MM.1S (cell line): ENCODE results near the gene CSRP1.
A peak's percentile ranks its signal among the peaks of the same experiment; 100 is the strongest.

ENCODE experiments used
- DNase-seq: peaks from one replicate; pipeline ENCODE4 v3.0.0-alpha.2; 2015
- H2AFZ ChIP-seq: fragments of 300-600 bp; sonication (generic); 2 replicates; pipeline ENCODE4 v1.6.0; 2016; ENCODE audit warnings: antibody characterized with exemption, low read length
- H3F3A ChIP-seq: fragments of 300-600 bp; sonication (generic); 2 replicates; pipeline ENCODE4 v1.6.1; 2016; ENCODE audit warnings: mild to moderate bottlenecking, antibody characterized with exemption, low read length, moderate library complexity, mixed read lengths; ENCODE audit not compliant: insufficient read depth
- H3K27ac ChIP-seq: fragments of 300-600 bp; sonication (generic); 2 replicates; pipeline ENCODE4 v1.5.1; 2016; ENCODE audit warnings: mild to moderate bottlenecking, low read length
- H3K27me3 ChIP-seq: fragments of 300-600 bp; sonication (generic); replicated peaks from 2 replicates; pipeline ENCODE4 v1.6.0; 2016; ENCODE audit warnings: low read length; ENCODE audit not compliant: insufficient read depth
- H3K36me3 ChIP-seq: fragments of 300-600 bp; sonication (generic); replicated peaks from 2 replicates; pipeline ENCODE4 v1.6.1; 2016; ENCODE audit warnings: mild to moderate bottlenecking, low read length, mixed read lengths; ENCODE audit not compliant: insufficient read depth
- H3K4me1 ChIP-seq: fragments of 300-600 bp; sonication (generic); 2 replicates; pipeline ENCODE4 v1.6.1; 2016; ENCODE audit warnings: low read length, mixed read lengths
- H3K4me2 ChIP-seq: fragments of 300-600 bp; sonication (generic); 2 replicates; pipeline ENCODE4 v1.6.0; 2016; ENCODE audit warnings: low read depth, low read length
- H3K4me3 ChIP-seq: fragments of 300-600 bp; sonication (generic); 2 replicates; pipeline ENCODE4 v1.5.1; 2016; ENCODE audit warnings: low read length, mixed read lengths
- H3K79me2 ChIP-seq: fragments of 300-600 bp; sonication (generic); 2 replicates; pipeline ENCODE4 v1.6.1; 2016; ENCODE audit warnings: mixed run types, low read length, mixed read lengths
- H3K9ac ChIP-seq: fragments of 300-600 bp; sonication (generic); 2 replicates; pipeline ENCODE4 v1.6.1; 2016; ENCODE audit warnings: low read length, mixed read lengths
- H3K9me2 ChIP-seq: fragments of 300-600 bp; sonication (generic); replicated peaks from 2 replicates; pipeline ENCODE4 v1.6.1; 2016; ENCODE audit warnings: mild to moderate bottlenecking, low read length, mixed read lengths; ENCODE audit not compliant: insufficient read depth
- H3K9me3 ChIP-seq: fragments of 300-600 bp; sonication (generic); replicated peaks from 2 replicates; pipeline ENCODE4 v1.6.1; 2016; ENCODE audit warnings: mild to moderate bottlenecking, low read length, mixed read lengths; ENCODE audit not compliant: insufficient read depth
- H4K20me1 ChIP-seq: fragments of 300-600 bp; sonication (generic); 2 replicates; pipeline ENCODE4 v1.6.1; 2016; ENCODE audit warnings: mild to moderate bottlenecking, low read length, moderate library complexity, mixed read lengths; ENCODE audit not compliant: insufficient read depth
- CTCF ChIP-seq: fragments of 300-600 bp; sonication (generic); IDR thresholded peaks from 2 replicates; pipeline ENCODE4 v1.5.1; 2016; ENCODE audit warnings: antibody characterized with exemption, low read length, mixed read lengths
- EZH2 ChIP-seq: fragments of 300-600 bp; sonication (generic); optimal IDR thresholded peaks from 2 replicates; pipeline ENCODE3; 2017; ENCODE audit warnings: low read depth, mild to moderate bottlenecking, antibody characterized with exemption, low read length, mixed read lengths
- EZH2phosphoT487 ChIP-seq: fragments of 300-600 bp; sonication (generic); IDR thresholded peaks from 2 replicates; pipeline ENCODE4 v1.6.1; 2018; ENCODE audit warnings: antibody characterized with exemption, low read length

Gene CSRP1

DNA sequence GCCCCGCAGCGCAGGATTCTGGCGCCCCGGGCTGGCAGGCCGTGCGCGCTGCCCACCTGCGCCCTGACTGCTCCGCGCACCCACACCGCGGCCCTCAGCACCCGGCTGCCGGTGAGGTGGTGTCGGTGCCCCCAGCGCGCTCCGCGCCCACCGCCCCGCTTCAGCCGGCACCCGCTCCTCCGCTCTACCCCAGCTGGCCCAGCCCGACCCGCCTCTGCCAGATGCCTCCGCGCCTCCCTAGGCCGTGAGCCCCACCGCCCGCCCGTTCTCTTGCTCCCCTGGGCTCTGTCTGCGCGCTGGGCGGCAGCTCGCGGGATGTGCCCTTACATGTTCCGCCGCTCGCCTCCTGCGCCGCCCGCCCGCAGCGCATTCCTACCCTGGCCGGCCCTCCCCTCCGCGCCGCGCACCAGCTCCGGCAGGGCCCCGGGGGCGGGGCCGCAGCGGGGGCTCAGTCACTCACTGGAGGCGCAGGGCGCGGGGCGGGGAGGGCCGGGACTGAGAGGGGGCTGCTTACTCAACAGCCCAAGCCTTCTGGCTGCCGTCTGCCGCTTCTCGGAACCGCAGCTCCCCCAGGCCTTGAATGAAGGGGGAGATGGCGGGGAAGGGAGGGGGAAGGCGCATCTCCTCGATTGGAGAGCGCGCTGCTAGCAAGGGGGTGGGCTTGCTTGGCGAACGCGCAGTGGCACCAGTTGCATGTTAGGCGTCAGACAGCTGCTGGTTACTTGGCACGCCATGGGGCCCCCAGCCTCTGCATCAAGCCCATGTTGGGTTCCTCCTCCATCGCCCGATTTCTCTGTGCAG is 37.9 kb downstream of the CSRP1 start, which contains the start of gene PHLDA3:
PHLDA3 (minus strand) TSS at position 345 of the 801 bp plus-strand sequence. CDS start 402 bp downstream, outside the sequence.
- Histone ChIP-seq H3K4me3 (peak within 1 kb of the TSS; percentile 64), H3K9me3 (no peaks in the 10 kb centered on the region), H4K20me1 (no peaks in the 10 kb centered on the region), H3K27ac (no peak within 1 kb of the TSS), H3K4me2 (peak within 1 kb of the TSS; percentile 86), H3K9me2 (no peaks in the 10 kb centered on the region), H3K9ac (no peak within 1 kb of the TSS), H3K4me1 (no peaks in the 10 kb centered on the region), H3K79me2 (no peaks in the 10 kb centered on the region), H2AFZ (peak within 1 kb of the TSS; percentile 64), H3F3A (no peaks in the 10 kb centered on the region), H3K27me3 (peaks cover 38% of the 10 kb centered on the region), H3K36me3 (no peaks in the 10 kb centered on the region)
- DNase-seq, result peak; percentile 67
- TF ChIP-seq CTCF (no peak), EZH2phosphoT487 (no peak), EZH2 (no peak)

DNA sequence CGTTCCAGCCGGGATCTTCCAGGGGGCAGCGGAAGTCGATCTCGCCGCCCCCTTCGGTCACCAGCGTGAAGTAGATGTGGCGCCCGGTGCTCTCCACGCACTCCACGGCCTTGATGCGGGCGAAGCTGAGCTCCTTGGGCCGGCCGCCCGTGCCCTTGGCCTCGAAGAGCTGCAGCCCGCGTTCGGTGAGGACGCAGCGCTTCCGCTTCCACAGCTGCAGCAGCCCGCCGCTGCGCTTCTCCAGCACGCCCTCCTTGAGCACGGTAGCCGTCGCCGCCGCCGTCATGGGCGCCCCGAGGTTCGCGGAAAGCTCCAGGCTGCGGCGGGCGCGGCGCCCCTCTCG is 38.5 kb downstream of the CSRP1 start:
- DNase-seq, result peak; percentile 59
- Histone ChIP-seq H3K36me3 (no peaks in the 10 kb centered on the region), H3K4me2 (peak overlapping the region; percentile 86), H4K20me1 (no peaks in the 10 kb centered on the region), H3K9me3 (no peaks in the 10 kb centered on the region), H2AFZ (peak overlapping the region; percentile 5; the same call in 1 of the 2 replicates), H3K9ac (no peak overlapping the region), H3K4me1 (no peaks in the 10 kb centered on the region), H3K27me3 (peaks cover 38% of the 10 kb centered on the region), H3K27ac (no peak overlapping the region), H3K79me2 (no peaks in the 10 kb centered on the region), H3K9me2 (no peaks in the 10 kb centered on the region), H3F3A (no peaks in the 10 kb centered on the region), H3K4me3 (peak overlapping the region; percentile 64)
- no peak for TF ChIP-seq EZH2phosphoT487

- no peaks in the 10 kb centered on the region for H4K20me1 ChIP-seq
- no peak overlapping the region for H2AFZ ChIP-seq
- no peaks in the 10 kb centered on the region for H3F3A ChIP-seq
- H3K36me3 ChIP-seq, result no peaks in the 10 kb centered on the region
- no peak overlapping the region for H3K9ac ChIP-seq
- no peak overlapping the region for H3K4me2 ChIP-seq
- H3K9me3 ChIP-seq, result no peaks in the 10 kb centered on the region
- TF ChIP-seq EZH2phosphoT487, result no peak
- TF ChIP-seq CTCF, result no peak
- TF ChIP-seq EZH2, result no peak
- H3K27me3 ChIP-seq, result peaks cover 30% of the 10 kb centered on the region
- DNase-seq, result no peak
- no peak overlapping the region for H3K27ac ChIP-seq
- H3K79me2 ChIP-seq, result no peaks in the 10 kb centered on the region
- no peak overlapping the region for H3K4me3 ChIP-seq
- no peaks in the 10 kb centered on the region for H3K4me1 ChIP-seq
- no peaks in the 10 kb centered on the region for H3K9me2 ChIP-seq
These were observed 40.4 kb downstream of the CSRP1 start for GRCh38 chr1:201466492-201466891.

GRCh38 chr1:201465698-201466290 is 41.1 kb downstream of the CSRP1 start:
- H3K4me2 ChIP-seq, result no peak overlapping the region
- no peaks in the 10 kb centered on the region for H3K9me2 ChIP-seq
- DNase-seq, result no peak
- H4K20me1 ChIP-seq, result no peaks in the 10 kb centered on the region
- H3K9me3 ChIP-seq, result no peaks in the 10 kb centered on the region
- H3K9ac ChIP-seq, result no peak overlapping the region
- no peaks in the 10 kb centered on the region for H3K4me1 ChIP-seq
- no peaks in the 10 kb centered on the region for H3F3A ChIP-seq
- no peak overlapping the region for H3K27ac ChIP-seq
- H3K4me3 ChIP-seq, result no peak overlapping the region
- no peak for TF ChIP-seq EZH2phosphoT487
- TF ChIP-seq EZH2, result no peak
- no peak for TF ChIP-seq CTCF
- no peak overlapping the region for H2AFZ ChIP-seq
- no peaks in the 10 kb centered on the region for H3K36me3 ChIP-seq
- H3K79me2 ChIP-seq, result no peaks in the 10 kb centered on the region
- peaks cover 25% of the 10 kb centered on the region for H3K27me3 ChIP-seq
